Measurements from ENCODE around the gene PTGDR. TPM values are rescaled to one million over a fixed set of nuclear protein-coding genes. Genes with fewer than 3 reads are reported as not detected.

The PTGDR gene
- polyA plus RNA-seq, 1 experiment, result not detected

DNA sequence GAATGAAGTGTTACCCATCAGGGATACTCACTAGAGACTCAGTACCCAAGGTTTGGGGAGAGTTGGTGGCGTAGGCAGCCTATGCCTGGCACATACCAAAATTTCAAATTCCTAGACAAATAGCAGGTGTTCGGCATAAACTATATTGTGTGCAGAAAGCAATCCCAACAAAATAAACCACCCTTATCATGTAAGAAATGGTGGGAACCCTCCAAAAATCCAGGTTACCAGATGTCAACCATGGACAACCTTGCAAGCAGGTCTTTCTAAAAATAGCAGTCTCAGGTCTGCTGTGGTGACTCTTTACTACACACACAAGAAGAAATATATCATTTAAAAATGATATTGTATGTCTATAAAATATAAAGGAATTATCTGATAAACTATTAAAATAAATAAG, 28.9 kb downstream of the PTGDR start:
- Histone ChIP-seq H3K4me3 (ENCODE audit: low read depth, low read length) (no peak overlapping the region), H3K27me3 (ENCODE audit: control insufficient read depth, insufficient read depth, low read length) (peaks cover 10% of the 10 kb centered on the region), H3K36me3 (ENCODE audit: control insufficient read depth, insufficient read depth, low read length) (no peaks in the 10 kb centered on the region)
- ChIA-PET POLR2A (no interaction called here), CTCF (interaction anchor here (1.0 kb wide), 2 partner anchors 180 to 197 kb away, joined by 3 to 4 read pairs; no protein-coding TSS in a partner anchor)
- TF ChIP-seq, protein P1, sequence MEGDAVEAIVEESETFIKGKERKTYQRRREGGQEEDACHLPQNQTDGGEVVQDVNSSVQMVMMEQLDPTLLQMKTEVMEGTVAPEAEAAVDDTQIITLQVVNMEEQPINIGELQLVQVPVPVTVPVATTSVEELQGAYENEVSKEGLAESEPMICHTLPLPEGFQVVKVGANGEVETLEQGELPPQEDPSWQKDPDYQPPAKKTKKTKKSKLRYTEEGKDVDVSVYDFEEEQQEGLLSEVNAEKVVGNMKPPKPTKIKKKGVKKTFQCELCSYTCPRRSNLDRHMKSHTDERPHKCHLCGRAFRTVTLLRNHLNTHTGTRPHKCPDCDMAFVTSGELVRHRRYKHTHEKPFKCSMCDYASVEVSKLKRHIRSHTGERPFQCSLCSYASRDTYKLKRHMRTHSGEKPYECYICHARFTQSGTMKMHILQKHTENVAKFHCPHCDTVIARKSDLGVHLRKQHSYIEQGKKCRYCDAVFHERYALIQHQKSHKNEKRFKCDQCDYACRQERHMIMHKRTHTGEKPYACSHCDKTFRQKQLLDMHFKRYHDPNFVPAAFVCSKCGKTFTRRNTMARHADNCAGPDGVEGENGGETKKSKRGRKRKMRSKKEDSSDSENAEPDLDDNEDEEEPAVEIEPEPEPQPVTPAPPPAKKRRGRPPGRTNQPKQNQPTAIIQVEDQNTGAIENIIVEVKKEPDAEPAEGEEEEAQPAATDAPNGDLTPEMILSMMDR (IDR thresholded peaks at IDR 0.05; ENCODE audit: insufficient read depth, low read depth, low read length), result no peak
- no peak for DNase-seq (ENCODE audit: low read depth)

DNA sequence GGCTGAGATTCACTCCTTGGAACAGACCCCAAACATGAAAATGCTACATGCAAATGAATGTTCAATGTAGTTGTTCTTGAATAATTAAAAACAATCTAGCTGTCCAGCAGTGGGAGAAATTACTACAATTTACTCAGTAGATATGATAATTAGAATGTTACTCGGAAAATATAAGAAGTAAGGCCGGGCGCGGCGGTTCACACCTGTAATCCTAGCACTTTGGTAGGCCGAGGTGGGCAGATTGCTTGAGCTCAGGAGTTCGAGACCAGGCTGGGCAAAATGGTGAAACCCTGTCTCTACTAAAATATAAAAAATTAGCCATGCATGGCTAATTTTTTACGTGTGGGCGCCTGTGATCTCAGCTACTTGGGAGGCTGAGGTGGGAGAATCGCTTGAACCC, 31.3 kb downstream of the PTGDR start:
- ChIA-PET CTCF (interaction anchor here (0.7 to 3.7 kb wide), 8 partner anchors 8 to 216 kb away, joined by 3 to 23 read pairs (median 3); no protein-coding TSS in a partner anchor), POLR2A (no interaction called here)
- Histone ChIP-seq H3K27me3 (ENCODE audit: control insufficient read depth, insufficient read depth, low read length) (peaks cover 10% of the 10 kb centered on the region), H3K36me3 (ENCODE audit: control insufficient read depth, insufficient read depth, low read length) (no peaks in the 10 kb centered on the region), H3K4me3 (ENCODE audit: low read depth, low read length) (no peak overlapping the region)
- TF ChIP-seq, protein P1 (IDR thresholded peaks at IDR 0.05; ENCODE audit: insufficient read depth, low read depth, low read length), result no peak
- no peak for DNase-seq (ENCODE audit: low read depth)

DNA sequence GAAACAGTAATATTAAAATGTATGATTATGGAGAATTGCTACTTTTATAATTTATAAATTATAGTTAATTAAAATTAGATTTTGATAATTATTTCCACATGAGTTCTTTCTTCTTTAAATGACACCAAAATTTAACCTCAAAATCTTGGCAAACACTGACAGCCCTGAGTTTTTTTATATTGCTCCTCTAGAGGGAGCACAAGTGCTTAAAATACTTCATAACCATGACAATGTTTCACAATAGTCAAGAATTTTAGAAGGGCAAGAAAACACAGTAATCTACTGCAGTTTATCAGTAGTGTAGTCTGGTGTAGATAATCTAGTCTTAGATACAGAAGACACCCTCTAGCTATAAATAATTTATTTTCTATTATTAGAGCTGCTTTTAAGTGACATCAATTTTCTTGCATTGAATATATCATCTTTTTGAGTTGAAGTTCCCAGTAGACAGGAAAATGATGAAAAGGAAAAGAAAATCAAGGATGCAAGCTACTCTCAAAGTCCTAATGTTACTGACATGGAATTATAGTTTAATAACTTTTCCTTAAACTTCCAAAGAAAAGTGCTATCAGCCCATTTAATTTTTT, 32.3 kb downstream of the PTGDR start:
- no peaks in the 10 kb centered on the region for H3K36me3 ChIP-seq (ENCODE audit: control insufficient read depth, insufficient read depth, low read length)
- CTCF ChIA-PET, result interaction anchor here (0.6 to 3.7 kb wide), 16 partner anchors 8 to 1006 kb away, joined by 3 to 23 read pairs (median 3); no protein-coding TSS in a partner anchor
- TF ChIP-seq, protein P1 (IDR thresholded peaks at IDR 0.05; ENCODE audit: insufficient read depth, low read depth, low read length), result peak; percentile 59
- H3K27me3 ChIP-seq (ENCODE audit: control insufficient read depth, insufficient read depth, low read length), result peaks cover 6% of the 10 kb centered on the region
- DNase-seq (ENCODE audit: low read depth), result peak; percentile 10
- POLR2A ChIA-PET, result no interaction called here
- H3K4me3 ChIP-seq (ENCODE audit: low read depth, low read length), result no peak overlapping the region

DNA sequence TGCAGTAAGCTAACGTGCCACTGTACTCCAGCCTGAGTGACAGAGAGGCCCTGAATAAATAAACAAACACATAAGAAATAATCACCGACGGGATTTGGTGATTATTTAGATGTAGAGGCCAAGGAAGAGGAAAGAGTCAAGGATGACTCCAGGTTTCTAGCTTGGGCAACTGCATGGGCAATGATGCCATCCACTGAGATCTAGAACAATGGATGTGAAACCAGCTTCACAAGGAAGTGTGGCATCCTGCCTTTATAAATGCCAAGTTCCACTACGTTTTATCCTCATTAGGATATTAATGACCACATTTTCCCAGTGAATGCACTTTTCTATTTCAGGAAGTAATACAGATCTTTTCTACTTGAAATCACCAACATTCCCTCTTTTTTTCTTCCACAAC, 35.7 kb downstream of the PTGDR start:
- TF ChIP-seq, protein P1 (IDR thresholded peaks at IDR 0.05; ENCODE audit: insufficient read depth, low read depth, low read length), result no peak
- no peak for DNase-seq (ENCODE audit: low read depth)
- no peaks in the 10 kb centered on the region for H3K36me3 ChIP-seq (ENCODE audit: control insufficient read depth, insufficient read depth, low read length)
- H3K4me3 ChIP-seq (ENCODE audit: low read depth, low read length), result no peak overlapping the region
- ChIA-PET CTCF (interaction anchor here (1.9 kb wide), 1 partner anchor 14 kb away, joined by 4 read pairs; no protein-coding TSS in a partner anchor), POLR2A (no interaction called here)
- peaks cover 1% of the 10 kb centered on the region for H3K27me3 ChIP-seq (ENCODE audit: control insufficient read depth, insufficient read depth, low read length)

DNA sequence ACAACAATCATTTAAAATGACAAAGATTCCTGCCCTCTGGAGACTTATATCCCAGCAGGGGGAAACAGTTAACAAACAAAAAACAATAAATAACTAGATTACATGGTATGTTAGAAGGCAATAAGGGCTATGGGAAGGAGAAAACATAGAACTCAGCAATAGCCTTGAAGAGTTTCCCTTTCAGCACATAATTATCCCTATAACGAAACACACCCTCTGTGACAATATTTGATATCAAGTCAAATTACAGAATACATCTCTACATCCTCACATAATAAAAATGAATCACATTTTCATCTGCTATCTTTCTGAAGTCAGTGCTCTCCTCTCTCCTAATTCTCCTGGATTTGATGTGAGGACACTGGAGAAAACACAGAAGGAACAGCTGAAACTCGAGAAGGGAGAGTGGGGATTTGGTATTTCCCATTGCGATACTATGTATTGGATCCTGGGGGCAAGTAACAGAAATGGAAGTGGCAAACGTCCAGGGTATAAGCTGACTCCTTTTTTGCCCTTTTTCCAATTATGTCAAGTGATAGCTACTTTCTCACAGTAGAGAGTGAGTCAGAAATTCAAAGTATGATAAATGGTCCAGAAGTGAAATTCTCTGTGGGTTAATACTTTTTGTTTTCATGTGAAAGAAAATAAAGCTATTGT, 36.9 kb downstream of the PTGDR start:
- ChIA-PET CTCF (interaction anchor here (0.6 to 1.9 kb wide), 4 partner anchors 13 to 179 kb away, joined by 3 to 4 read pairs (median 3); no protein-coding TSS in a partner anchor), POLR2A (no interaction called here)
- no peak for DNase-seq (ENCODE audit: low read depth)
- no peak overlapping the region for H3K4me3 ChIP-seq (ENCODE audit: low read depth, low read length)
- no peaks in the 10 kb centered on the region for H3K36me3 ChIP-seq (ENCODE audit: control insufficient read depth, insufficient read depth, low read length)
- TF ChIP-seq, protein P1 (IDR thresholded peaks at IDR 0.05; ENCODE audit: insufficient read depth, low read depth, low read length), result no peak
- H3K27me3 ChIP-seq (ENCODE audit: control insufficient read depth, insufficient read depth, low read length), result peaks cover 3% of the 10 kb centered on the region

Data from BJ (cell line).